ENCODE results near the gene TRIM13.

The TRIM13 gene

DNA sequence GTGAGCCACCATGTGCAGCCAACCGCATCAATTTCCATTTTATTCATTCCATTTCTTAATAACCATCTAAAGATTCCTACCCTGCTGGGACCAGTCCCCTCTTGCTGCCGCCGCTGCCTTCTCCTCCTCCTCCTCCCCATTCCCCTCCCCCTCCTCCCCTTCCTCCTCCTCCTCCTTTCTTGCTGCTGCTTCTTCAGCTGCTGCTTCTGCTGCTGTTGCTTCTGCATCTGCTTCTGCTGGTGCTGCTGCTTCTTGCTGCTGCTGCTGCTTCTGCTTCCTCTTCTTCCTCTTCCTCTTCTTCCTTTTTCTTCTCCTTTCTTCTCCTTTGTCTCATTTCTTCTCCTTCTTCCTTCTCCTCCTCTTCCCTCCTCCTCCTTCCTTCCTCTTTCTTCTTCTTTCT, 40.7 kb upstream of the TRIM13 start:
- no peaks in the 10 kb centered on the region for H3K9me3 ChIP-seq (ENCODE audit: severe bottlenecking)
- no peaks in the 10 kb centered on the region for H3K36me3 ChIP-seq
- TF ChIP-seq, protein P1, sequence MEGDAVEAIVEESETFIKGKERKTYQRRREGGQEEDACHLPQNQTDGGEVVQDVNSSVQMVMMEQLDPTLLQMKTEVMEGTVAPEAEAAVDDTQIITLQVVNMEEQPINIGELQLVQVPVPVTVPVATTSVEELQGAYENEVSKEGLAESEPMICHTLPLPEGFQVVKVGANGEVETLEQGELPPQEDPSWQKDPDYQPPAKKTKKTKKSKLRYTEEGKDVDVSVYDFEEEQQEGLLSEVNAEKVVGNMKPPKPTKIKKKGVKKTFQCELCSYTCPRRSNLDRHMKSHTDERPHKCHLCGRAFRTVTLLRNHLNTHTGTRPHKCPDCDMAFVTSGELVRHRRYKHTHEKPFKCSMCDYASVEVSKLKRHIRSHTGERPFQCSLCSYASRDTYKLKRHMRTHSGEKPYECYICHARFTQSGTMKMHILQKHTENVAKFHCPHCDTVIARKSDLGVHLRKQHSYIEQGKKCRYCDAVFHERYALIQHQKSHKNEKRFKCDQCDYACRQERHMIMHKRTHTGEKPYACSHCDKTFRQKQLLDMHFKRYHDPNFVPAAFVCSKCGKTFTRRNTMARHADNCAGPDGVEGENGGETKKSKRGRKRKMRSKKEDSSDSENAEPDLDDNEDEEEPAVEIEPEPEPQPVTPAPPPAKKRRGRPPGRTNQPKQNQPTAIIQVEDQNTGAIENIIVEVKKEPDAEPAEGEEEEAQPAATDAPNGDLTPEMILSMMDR (IDR thresholded peaks at IDR 0.05; ENCODE audit: low read depth, low read length), result no peak
- no peaks in the 10 kb centered on the region for H3K27me3 ChIP-seq (ENCODE audit: insufficient read depth, low read depth, severe bottlenecking)
- no peak for DNase-seq
- H3K27ac ChIP-seq, result no peak overlapping the region
- H3K4me3 ChIP-seq (ENCODE audit: low read depth, low read length), result no peak overlapping the region

- Histone ChIP-seq H3K4me3 (ENCODE audit: low read depth, low read length) (no peak overlapping the region), H3K27ac (no peak overlapping the region), H3K9me3 (ENCODE audit: severe bottlenecking) (no peaks in the 10 kb centered on the region), H3K27me3 (ENCODE audit: insufficient read depth, low read depth, severe bottlenecking) (no peaks in the 10 kb centered on the region), H3K36me3 (no peaks in the 10 kb centered on the region)
- TF ChIP-seq, protein P1 (IDR thresholded peaks at IDR 0.05; ENCODE audit: low read depth, low read length), result no peak
- DNase-seq, result no peak
These were observed 38.5 kb upstream of the TRIM13 start for GRCh38 chr13:49958321-49958720.

DNA sequence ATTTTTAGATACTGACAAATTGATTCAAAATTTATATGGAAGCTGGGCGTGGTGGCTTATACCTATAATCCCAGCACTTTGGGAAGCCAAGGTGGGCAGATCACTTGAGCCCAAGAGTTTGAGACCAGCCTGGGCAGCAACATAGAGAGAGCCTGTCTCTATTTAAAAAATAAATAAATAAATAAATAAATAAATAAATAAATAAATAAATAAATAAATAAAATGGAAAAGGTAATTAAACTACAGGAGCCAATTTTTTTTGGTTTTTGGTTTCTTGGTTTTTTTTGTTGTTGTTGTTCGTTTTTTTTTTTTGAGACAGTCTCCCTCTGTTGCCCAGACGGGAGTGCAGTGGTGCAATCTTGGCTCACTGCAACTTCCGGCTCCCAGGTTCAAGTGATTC, 29.4 kb upstream of the TRIM13 start:
- Histone ChIP-seq H3K27me3 (ENCODE audit: insufficient read depth, low read depth, severe bottlenecking) (no peaks in the 10 kb centered on the region), H3K9me3 (ENCODE audit: severe bottlenecking) (no peaks in the 10 kb centered on the region), H3K27ac (no peak overlapping the region), H3K4me3 (ENCODE audit: low read depth, low read length) (no peak overlapping the region), H3K36me3 (no peaks in the 10 kb centered on the region)
- TF ChIP-seq, protein P1 (IDR thresholded peaks at IDR 0.05; ENCODE audit: low read depth, low read length), result no peak
- DNase-seq, result no peak

GRCh38 chr13:49972709-49973108, 24.1 kb upstream of the TRIM13 start:
- Histone ChIP-seq H3K27ac (no peak overlapping the region), H3K4me3 (ENCODE audit: low read depth, low read length) (no peak overlapping the region), H3K27me3 (ENCODE audit: insufficient read depth, low read depth, severe bottlenecking) (no peaks in the 10 kb centered on the region), H3K9me3 (ENCODE audit: severe bottlenecking) (no peaks in the 10 kb centered on the region), H3K36me3 (no peaks in the 10 kb centered on the region)
- no peak for DNase-seq
- TF ChIP-seq, protein P1 (IDR thresholded peaks at IDR 0.05; ENCODE audit: low read depth, low read length), result no peak

DNA sequence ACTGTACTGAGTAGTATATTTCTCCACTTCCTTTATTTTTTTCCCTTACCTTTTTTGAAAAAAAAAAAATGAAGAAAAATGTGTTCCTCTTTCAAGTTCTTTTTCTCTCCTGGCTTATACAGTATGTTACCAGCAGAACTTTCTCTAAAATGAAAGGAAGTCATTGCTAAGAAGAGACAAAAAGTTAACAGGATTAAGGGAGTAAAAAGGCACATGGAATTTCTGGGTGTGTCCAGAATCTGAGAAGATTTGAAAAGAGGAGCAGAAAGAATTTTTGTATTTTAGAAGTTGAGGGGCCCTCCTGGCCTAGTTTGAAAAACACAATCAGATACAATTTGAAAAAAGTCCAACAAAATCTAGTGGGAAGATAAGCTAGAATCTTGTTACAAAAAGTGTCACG, 21.0 kb upstream of the TRIM13 start:
- Histone ChIP-seq H3K27me3 (ENCODE audit: insufficient read depth, low read depth, severe bottlenecking) (no peaks in the 10 kb centered on the region), H3K36me3 (no peaks in the 10 kb centered on the region), H3K9me3 (ENCODE audit: severe bottlenecking) (no peaks in the 10 kb centered on the region), H3K27ac (no peak overlapping the region), H3K4me3 (ENCODE audit: low read depth, low read length) (no peak overlapping the region)
- TF ChIP-seq, protein P1 (IDR thresholded peaks at IDR 0.05; ENCODE audit: low read depth, low read length), result no peak
- DNase-seq, result no peak

Data from WERI-Rb-1 (cell line).